ENCODE data around the gene PEMT. TPM values are rescaled to one million over a fixed set of nuclear protein-coding genes. Genes with fewer than 3 reads are reported as not detected.
"Not testable (repeated sequence)": the region's sequence is repeated elsewhere in the genome, so short reads cannot be mapped to it uniquely, and the experiment has no call there.

Gene PEMT
- polyA plus RNA-seq, 2 of the 4 experiments (the other 2 are of a cell fraction), result 47.5 to 47.8 TPM

DNA sequence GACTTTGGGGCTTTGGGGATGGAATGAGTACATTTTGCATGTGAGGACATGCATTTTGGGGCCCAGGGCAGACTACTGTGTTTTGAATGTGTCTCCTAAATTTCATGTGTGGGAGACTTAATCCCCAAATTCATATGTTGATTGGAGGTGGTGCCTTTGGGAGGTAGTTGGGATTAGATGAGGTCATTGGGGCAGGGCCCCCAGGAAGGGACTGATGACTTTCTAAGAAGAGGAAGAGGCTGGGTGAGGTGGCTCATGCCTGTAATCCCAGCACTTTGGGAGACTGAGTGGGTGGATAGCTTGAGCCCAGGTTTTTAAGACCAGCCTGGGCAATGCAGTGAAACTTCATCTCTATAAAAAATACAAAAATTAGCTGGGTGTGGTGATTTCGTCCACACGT lies 47.0 kb upstream of the PEMT start:
- no peak for DNase-seq (ENCODE audit: low read depth in 1 of 2, low spot score in 1 of 2)
- FAIRE-seq, result no peak
- WGBS (ENCODE audit: missing lambda C conversion rate), result 81% methylated on average over 2 of the region's 2 CpGs
- ATAC-seq, result no peak
- Histone ChIP-seq H3K4me2 (no peak overlapping the region), H3K27ac (no peak overlapping the region), H3K4me3 (no peak overlapping the region), H3K4me1 (no peaks in the 10 kb centered on the region), H3K9me3 (no peaks in the 10 kb centered on the region)
- ChIA-PET POLR2A (no interaction called here), CTCF (interaction anchor here (1.6 to 14.7 kb wide), 4 partner anchors 25 to 280 kb away, joined by 4 to 365 read pairs (median 40); partner anchors contain the start of gene RASD1)
- TF ChIP-seq CHD2 (IDR thresholded peaks at IDR 0.05; ENCODE audit: low read length, partially characterized antibody) (no peak), MAZ (IDR thresholded peaks at IDR 0.05; ENCODE audit: borderline replicate concordance, low read depth, low read length) (no peak), PHF8 (IDR thresholded peaks at IDR 0.05; ENCODE audit: borderline replicate concordance, low read depth) (no peak), RNF2 (IDR thresholded peaks at IDR 0.05; ENCODE audit: borderline replicate concordance, low read depth) (no peak), ESRRA (IDR thresholded peaks at IDR 0.05; ENCODE audit: borderline replicate concordance, low read length) (no peak), EHMT2 (IDR thresholded peaks at IDR 0.05; ENCODE audit: low read depth) (no peak), FOXS1 (CRISPR knock-in tag; IDR thresholded peaks at IDR 0.05) (no peak), CBX2 (IDR thresholded peaks at IDR 0.05; ENCODE audit: borderline replicate concordance, low read depth) (no peak), MYC (IDR thresholded peaks at IDR 0.05; ENCODE audit: borderline replicate concordance, low read length) (no peak), RCOR1 (IDR thresholded peaks at IDR 0.05; ENCODE audit: low read depth, low read length) (no peak)
- TF ChIP-seq, protein P1, sequence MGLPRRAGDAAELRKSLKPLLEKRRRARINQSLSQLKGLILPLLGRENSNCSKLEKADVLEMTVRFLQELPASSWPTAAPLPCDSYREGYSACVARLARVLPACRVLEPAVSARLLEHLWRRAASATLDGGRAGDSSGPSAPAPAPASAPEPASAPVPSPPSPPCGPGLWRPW (IDR thresholded peaks at IDR 0.05), result no peak
- TF ChIP-seq, protein P2, sequence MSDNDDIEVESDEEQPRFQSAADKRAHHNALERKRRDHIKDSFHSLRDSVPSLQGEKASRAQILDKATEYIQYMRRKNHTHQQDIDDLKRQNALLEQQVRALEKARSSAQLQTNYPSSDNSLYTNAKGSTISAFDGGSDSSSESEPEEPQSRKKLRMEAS (IDR thresholded peaks at IDR 0.05), result no peak
- TF ChIP-seq, protein P3, sequence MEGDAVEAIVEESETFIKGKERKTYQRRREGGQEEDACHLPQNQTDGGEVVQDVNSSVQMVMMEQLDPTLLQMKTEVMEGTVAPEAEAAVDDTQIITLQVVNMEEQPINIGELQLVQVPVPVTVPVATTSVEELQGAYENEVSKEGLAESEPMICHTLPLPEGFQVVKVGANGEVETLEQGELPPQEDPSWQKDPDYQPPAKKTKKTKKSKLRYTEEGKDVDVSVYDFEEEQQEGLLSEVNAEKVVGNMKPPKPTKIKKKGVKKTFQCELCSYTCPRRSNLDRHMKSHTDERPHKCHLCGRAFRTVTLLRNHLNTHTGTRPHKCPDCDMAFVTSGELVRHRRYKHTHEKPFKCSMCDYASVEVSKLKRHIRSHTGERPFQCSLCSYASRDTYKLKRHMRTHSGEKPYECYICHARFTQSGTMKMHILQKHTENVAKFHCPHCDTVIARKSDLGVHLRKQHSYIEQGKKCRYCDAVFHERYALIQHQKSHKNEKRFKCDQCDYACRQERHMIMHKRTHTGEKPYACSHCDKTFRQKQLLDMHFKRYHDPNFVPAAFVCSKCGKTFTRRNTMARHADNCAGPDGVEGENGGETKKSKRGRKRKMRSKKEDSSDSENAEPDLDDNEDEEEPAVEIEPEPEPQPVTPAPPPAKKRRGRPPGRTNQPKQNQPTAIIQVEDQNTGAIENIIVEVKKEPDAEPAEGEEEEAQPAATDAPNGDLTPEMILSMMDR (IDR thresholded peaks at IDR 0.05), result no peak
- TF ChIP-seq, protein P4, sequence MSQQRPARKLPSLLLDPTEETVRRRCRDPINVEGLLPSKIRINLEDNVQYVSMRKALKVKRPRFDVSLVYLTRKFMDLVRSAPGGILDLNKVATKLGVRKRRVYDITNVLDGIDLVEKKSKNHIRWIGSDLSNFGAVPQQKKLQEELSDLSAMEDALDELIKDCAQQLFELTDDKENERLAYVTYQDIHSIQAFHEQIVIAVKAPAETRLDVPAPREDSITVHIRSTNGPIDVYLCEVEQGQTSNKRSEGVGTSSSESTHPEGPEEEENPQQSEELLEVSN (IDR thresholded peaks at IDR 0.05; ENCODE audit: borderline replicate concordance, low read depth), result no peak

DNA sequence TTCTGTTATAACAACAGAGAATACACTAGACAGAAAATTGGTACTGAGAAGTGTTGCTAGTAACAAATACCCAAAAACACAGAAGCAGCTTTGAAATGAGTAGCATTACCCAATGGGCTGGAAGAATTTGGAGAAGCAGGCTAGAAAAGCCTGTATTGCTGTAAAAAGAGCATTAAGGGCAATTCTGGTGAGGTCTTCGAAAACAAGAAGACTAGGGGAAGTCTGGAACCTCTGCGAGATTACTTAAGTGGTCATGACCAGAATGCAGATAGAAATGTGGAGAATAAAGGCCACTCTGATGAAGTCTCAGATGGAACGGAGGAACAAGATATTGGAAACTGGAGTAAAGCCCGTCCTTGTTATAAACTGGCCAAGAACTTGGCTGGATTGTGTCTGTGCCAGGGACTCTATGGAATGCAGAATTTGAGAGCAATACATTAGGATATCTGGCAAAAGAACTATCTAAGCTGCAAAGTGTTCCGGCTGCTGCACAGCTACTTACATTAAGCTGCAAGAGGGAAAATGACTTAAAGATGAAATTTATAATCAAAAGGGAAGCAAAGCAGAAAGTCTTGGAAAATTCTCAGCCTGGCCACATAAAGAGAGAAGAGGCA lies 44.9 kb upstream of the PEMT start:
- no peak overlapping the region for H3K4me3 ChIP-seq
- no peak for FAIRE-seq
- ChIA-PET POLR2A (interaction anchor here (0.6 to 0.7 kb wide), 2 partner anchors 40 to 227 kb away, joined by 3 read pairs; no protein-coding TSS in a partner anchor), CTCF (interaction anchor here (0.9 to 14.7 kb wide), 5 partner anchors 11 to 277 kb away, joined by 3 to 365 read pairs (median 3); no protein-coding TSS in a partner anchor)
- TF ChIP-seq HEYL (CRISPR knock-in tag; IDR thresholded peaks at IDR 0.05) (no peak), ZSCAN20 (CRISPR knock-in tag; IDR thresholded peaks at IDR 0.05) (no peak)
- H3K9me3 ChIP-seq, result no peaks in the 10 kb centered on the region
- DNase-seq (ENCODE audit: low read depth in 1 of 2, low spot score in 1 of 2), result no peak
- ATAC-seq, result no peak
- no peaks in the 10 kb centered on the region for H3K4me1 ChIP-seq
- H3K4me2 ChIP-seq, result no peak overlapping the region
- H3K27ac ChIP-seq, result no peak overlapping the region
- 63% methylated on average over 5 of the region's 5 CpGs for WGBS (ENCODE audit: missing lambda C conversion rate)

DNA sequence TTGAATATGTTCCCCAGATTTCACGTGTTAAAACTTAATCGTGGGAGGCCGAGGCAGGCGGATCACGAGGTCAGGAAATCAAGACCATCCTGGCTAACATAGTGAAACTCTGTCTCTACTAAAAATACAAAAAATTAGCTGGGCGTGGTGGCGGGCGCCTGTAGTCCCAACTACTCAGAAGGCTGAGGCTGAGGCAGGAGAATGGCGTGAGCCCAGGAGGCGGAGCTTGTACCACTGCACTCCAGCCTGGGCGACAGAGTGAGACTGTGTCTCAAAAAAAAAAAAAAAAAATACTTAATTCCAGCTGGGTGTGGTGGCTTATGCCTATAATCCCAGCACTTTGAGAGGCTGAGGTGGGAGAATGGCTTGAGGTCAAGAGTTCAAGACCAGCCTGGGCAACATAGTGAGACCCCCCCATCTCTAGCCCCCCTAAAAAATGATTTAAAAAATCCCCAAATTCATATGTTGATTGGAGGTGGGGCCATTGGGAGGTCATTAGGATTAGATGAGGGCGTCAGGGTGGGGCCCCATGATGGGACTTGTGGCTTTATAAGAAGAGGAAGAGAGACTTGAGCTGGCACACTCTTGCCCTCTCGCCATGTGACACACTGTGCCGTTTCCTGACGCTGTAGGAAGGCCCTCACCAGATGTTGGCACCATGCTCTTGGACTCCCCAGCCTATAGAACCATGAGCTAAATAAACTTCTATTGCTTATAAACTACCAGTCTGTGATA lies 44.2 kb upstream of the PEMT start:
- not testable (repeated sequence) for DNase-seq (ENCODE audit: low read depth in 1 of 2, low spot score in 1 of 2); H3K9me3 ChIP-seq; H3K4me2 ChIP-seq; H3K27ac ChIP-seq; FAIRE-seq; ATAC-seq; H3K4me1 ChIP-seq; H3K4me3 ChIP-seq
- 83% methylated on average over 15 of the region's 15 CpGs for WGBS (ENCODE audit: missing lambda C conversion rate)
- ChIA-PET POLR2A (interaction anchor here (0.6 to 0.7 kb wide), 2 partner anchors 40 to 226 kb away, joined by 3 read pairs; no protein-coding TSS in a partner anchor), CTCF (interaction anchor here (0.7 to 14.7 kb wide), 5 partner anchors 11 to 430 kb away, joined by 3 to 365 read pairs (median 5); partner anchors contain the start of gene PLD6)
